Neuron (in vitro differentiated cells): Measurements from ENCODE around the gene PLD3.
"Not testable (repeated sequence)": the region's sequence is repeated elsewhere in the genome, so short reads cannot be mapped to it uniquely, and the experiment has no call there.

ENCODE experiments used
- H2AFZ ChIP-seq: one replicate; pipeline ENCODE4 v1.6.1; 2013; ENCODE audit warnings: low read depth, mild to moderate bottlenecking, inconsistent platforms, low read length, moderate library complexity
- H3K27me3 ChIP-seq: one replicate; pipeline ENCODE4 v1.6.1; 2013; ENCODE audit warnings: low read length; ENCODE audit not compliant: insufficient read depth
- H3K36me3 ChIP-seq: one replicate; pipeline ENCODE4 v1.6.1; 2013; ENCODE audit warnings: low read length; ENCODE audit not compliant: insufficient read depth
- H3K4me1 ChIP-seq: one replicate; pipeline ENCODE4 v1.6.1; 2013; ENCODE audit warnings: low read length; ENCODE audit not compliant: insufficient read depth
- H3K4me3 ChIP-seq: 2 replicates; pipeline ENCODE4 v1.5.1; 2013; ENCODE audit warnings: mild to moderate bottlenecking, low read length, moderate library complexity
- H3K9me3 ChIP-seq: one replicate; pipeline ENCODE4 v1.6.1; 2013; ENCODE audit warnings: low read length

The PLD3 gene

DNA sequence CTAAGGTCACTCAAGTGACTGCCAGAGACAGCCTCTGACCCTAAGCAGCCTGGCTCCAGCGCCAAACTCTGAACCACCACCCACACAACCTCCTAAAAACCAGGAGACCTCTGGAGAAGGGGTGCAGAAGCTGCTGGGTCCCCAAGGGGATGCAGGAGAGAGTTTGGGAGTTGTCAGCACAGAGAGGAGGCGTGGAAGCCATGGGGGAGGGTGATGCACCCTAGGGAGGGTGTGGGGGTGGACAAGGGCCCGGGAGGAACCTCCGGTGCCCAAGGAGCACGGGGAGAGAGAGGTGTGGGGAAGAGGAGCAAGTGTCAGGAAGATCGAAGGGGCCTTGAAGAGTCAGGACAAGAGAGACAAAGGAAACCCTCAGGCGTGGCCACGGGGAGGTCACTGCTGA is 43.6 kb downstream of the PLD3 start:
- H3K27me3 ChIP-seq, result no peaks in the 10 kb centered on the region
- no peaks in the 10 kb centered on the region for H3K4me1 ChIP-seq
- no peaks in the 10 kb centered on the region for H3K9me3 ChIP-seq
- H3K36me3 ChIP-seq, result no peaks in the 10 kb centered on the region
- H3K4me3 ChIP-seq, result no peak overlapping the region
- H2AFZ ChIP-seq, result no peak overlapping the region

DNA sequence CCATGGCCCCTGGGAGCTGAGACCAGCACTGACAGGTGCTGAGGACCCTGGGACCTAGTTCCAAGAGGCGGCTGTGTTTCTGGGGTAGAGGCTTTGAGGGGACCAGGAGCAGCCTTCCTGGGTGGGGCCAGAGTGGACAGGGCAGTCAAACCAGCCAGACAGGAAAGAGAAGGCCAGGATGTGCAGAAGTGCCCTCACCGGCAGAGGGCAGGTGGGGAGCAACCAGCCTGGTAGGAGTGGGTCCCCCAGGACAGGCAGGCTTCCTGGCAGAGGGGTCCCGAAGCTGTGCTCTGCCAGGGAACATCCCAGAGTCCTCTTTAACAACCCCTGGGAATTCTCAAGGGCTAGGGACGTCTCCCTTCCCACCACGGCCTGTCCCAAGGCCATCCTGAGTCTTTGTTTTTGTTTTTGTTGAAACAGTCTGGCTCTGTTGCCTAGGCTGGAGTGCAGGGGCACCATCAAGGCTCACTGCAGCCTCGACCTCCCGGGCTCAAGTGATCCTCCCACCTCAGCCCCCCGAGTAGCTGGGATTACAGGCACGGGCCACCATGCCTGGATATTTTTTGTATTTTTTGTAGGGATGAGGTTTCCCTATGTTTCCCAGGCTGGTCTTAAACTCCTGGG is 44.5 kb downstream of the PLD3 start:
- no peaks in the 10 kb centered on the region for H3K27me3 ChIP-seq
- no peak overlapping the region for H3K4me3 ChIP-seq
- no peaks in the 10 kb centered on the region for H3K9me3 ChIP-seq

DNA sequence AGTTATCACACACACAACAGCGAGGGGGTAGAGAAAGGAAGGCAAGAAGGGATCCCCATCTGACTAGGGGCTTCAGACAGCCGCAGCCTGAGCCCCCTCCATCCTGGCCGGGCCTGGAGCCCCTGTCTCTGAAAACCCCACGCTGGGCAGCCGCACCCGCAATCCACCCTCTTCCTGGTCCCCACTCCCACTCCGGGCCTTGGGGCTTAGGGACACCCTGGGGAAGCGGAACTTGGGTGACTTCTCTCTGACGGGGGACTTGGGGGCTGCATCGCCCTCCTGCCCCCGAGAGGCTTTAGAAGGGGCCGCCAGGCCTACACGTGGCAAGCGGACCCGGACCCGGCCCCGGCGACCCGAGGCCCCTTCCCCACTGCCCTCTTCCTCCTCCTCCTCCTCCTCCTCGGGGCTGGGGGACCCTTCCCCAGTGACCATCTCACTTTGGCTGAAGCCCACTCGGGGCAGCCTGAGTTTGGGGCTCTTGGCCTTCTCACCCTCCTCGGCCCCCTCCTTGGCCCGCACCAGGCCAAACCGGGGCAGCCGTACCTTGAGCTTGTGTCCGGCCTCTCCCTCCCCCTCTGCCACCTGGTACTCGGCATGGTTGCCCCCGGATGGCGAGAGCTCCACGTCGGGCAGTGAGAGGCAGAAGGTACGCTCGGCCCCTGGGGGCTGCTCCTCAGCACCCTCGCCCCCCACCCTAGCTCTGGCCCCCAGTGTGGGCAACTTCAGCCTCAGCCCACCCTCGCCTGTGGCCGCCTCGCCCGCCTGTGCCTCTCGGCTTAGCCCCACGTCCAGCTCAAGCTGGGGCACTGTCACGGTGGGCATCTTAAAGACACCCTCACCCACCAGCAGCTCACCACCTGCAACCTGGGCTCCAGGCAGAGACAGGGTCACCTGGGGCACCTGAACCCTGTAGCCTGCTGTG is 45.7 kb downstream of the PLD3 start:
- no peaks in the 10 kb centered on the region for H3K9me3 ChIP-seq
- H3K4me3 ChIP-seq, result no peak overlapping the region
- H3K27me3 ChIP-seq, result no peaks in the 10 kb centered on the region
- H3K4me1 ChIP-seq, result no peaks in the 10 kb centered on the region
- no peaks in the 10 kb centered on the region for H3K36me3 ChIP-seq
- no peak overlapping the region for H2AFZ ChIP-seq

More for the DNA sequence above, 44.5 kb downstream of the PLD3 start:
- no peaks in the 10 kb centered on the region for H3K4me1 ChIP-seq
- H3K36me3 ChIP-seq, result no peaks in the 10 kb centered on the region
- H2AFZ ChIP-seq, result no peak overlapping the region

DNA sequence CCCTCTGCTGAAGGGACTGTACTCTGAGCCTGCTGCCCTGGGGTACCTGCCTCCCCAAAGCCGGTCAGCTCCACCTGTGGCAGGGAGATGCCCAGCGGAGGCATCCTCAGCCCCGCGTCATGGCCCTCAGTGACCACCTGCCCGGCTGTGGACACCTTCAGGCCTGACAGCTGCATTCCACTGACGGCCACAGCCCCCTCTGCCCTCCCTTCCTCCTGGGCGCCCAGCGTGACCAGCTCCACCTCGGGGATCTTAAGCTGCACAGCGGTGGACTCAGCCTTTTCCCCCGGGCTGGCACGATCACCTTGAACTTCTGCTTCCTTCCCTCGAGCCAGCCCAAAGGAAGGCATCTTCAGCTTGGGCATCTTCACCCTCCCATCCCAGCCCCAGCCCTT is 46.3 kb downstream of the PLD3 start:
- H3K4me1 ChIP-seq, result no peaks in the 10 kb centered on the region
- H3K36me3 ChIP-seq, result no peaks in the 10 kb centered on the region
- no peaks in the 10 kb centered on the region for H3K9me3 ChIP-seq
- H2AFZ ChIP-seq, result no peak overlapping the region
- no peak overlapping the region for H3K4me3 ChIP-seq
- no peaks in the 10 kb centered on the region for H3K27me3 ChIP-seq

DNA sequence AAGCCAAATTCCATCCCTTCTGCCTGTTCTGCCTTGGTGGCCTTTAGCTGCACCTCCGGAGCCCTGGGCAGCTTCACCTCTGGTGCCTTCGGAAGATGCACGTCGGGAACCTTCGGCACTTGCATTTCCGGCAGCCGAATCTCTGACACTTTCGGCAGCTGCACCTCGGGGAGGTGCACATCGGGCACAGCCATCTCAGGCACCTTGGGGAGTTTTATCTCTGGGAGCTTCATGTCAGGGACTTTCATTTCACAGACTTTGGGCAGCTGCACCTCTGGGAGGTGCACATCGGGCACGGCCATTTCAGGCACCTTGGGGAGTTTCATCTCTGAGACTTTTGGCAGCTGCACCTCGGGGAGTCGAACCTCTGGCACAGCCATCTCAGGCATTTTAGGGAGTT is 47.5 kb downstream of the PLD3 start:
- H3K27me3 ChIP-seq, result no peaks in the 10 kb centered on the region
- no peaks in the 10 kb centered on the region for H3K36me3 ChIP-seq
- no peaks in the 10 kb centered on the region for H3K4me1 ChIP-seq
- no peak overlapping the region for H3K4me3 ChIP-seq
- no peak overlapping the region for H2AFZ ChIP-seq
- H3K9me3 ChIP-seq, result no peaks in the 10 kb centered on the region

DNA sequence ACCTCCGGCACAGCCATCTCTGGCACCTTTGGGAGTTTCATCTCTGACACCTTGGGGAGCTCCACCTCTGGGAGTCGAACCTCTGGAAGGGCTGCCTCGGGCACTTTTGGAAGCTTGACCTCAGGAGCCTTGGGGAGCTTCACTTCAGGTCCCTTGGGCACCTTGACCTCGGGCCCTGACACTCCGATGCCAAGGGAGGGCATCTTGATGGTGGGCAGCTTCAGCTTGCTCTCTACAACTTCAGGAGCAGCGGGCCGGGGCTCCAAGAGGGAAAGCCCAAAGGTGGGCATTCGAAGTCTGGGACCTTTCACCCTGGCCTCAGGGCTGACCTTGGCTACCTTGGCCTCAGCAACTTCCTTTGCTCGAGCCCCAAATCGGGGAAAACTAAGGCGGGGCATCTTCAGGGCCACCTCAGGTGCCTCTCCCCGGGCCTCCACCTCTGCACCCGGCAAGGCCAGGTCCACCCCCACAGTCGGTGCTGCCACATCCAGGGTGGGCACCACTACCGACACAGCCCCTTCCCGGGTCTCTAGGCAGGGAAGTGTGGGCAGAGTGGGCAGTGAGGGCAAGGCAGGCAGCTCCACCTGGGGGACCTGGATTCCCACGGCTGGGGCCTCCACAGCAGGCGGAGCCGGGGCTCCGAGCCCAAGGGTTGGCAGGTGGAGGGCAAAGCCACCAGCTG is 48.5 kb downstream of the PLD3 start:
- H2AFZ ChIP-seq, result no peak overlapping the region
- H3K4me1 ChIP-seq, result no peaks in the 10 kb centered on the region
- H3K4me3 ChIP-seq, result no peak overlapping the region
- no peaks in the 10 kb centered on the region for H3K9me3 ChIP-seq
- H3K27me3 ChIP-seq, result no peaks in the 10 kb centered on the region
- H3K36me3 ChIP-seq, result no peaks in the 10 kb centered on the region

DNA sequence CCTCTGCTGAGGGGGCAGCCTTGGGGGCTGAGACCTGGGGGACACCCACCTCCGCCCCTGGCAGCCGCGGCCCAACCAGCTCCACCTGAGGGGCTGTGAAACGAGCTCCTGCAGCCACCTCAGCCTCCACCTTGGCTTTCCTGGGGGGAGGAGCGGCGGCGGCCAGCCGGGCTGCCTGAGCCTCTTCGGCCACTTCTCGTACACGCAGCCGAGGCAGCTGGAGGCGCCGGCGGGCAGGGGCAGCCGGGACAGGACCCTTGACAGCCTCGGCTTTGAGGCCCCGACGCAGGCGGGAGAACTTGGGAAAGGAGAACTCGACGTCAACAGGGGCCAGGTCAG is 49.0 kb downstream of the PLD3 start:
- Histone ChIP-seq H2AFZ (no peak overlapping the region), H3K36me3 (no peaks in the 10 kb centered on the region), H3K27me3 (no peaks in the 10 kb centered on the region), H3K9me3 (no peaks in the 10 kb centered on the region), H3K4me1 (no peaks in the 10 kb centered on the region), H3K4me3 (no peak overlapping the region)

DNA sequence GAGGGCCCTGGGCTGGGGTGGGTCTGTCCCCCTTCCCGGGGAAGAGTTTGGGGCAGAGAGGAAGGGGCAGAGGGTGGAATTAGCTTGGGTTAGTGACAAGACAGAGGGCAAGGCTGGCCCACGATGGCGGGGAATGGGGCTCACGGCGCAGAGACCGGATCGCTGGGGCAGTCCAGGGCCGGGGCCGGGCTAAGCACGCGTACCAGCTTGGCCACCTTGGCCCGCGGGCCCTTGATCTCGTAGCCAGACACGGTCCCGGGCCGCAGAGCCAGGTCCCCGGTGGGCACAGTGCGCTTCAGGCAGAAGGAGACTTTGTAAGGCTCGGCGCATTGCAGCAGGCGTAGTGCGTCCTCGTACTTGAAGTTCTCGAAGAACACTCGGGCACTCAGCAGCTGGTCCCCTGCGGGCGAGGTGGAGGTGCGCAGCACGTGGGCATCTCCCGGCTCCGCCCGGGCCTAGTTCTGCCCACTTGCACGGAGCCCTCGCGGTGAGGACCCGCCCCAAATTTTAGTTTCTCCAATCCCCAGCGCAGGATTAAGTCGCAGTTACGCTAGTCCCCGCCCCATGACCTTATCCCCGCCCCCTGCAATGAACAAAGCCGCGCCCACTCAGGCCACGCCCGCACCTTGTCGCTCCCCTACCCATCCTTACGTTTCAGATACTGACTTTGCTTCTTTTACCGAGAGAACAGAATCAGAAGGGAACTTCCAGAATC is 50.1 kb downstream of the PLD3 start:
- no peak overlapping the region for H2AFZ ChIP-seq
- H3K9me3 ChIP-seq, result no peaks in the 10 kb centered on the region
- H3K36me3 ChIP-seq, result no peaks in the 10 kb centered on the region
- no peaks in the 10 kb centered on the region for H3K4me1 ChIP-seq
- H3K4me3 ChIP-seq, result no peak overlapping the region
- H3K27me3 ChIP-seq, result no peaks in the 10 kb centered on the region

DNA sequence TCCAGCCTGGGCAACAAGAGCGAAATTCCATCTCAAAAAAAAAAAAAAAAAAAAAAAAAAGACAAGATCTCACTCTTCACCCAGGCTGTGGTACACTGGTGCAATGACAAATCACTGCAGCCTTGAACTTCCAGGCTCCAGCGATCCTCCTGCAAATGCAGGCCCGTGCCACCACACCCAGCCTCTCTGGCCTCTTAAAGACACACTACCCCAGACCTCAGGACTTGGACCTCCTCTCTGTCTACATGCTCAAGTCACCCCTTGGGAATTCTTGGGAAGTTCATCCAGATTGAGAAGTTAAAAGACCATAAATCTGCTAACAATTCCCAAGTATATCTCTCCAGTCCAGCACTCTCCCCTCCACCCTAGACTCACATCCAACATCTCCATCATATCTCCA is 52.1 kb downstream of the PLD3 start:
- no peaks in the 10 kb centered on the region for H3K36me3 ChIP-seq
- H3K9me3 ChIP-seq, result no peaks in the 10 kb centered on the region
- H3K4me1 ChIP-seq, result peaks cover 3% of the 10 kb centered on the region
- H2AFZ ChIP-seq, result no peak overlapping the region
- no peak overlapping the region for H3K4me3 ChIP-seq
- H3K27me3 ChIP-seq, result no peaks in the 10 kb centered on the region

DNA sequence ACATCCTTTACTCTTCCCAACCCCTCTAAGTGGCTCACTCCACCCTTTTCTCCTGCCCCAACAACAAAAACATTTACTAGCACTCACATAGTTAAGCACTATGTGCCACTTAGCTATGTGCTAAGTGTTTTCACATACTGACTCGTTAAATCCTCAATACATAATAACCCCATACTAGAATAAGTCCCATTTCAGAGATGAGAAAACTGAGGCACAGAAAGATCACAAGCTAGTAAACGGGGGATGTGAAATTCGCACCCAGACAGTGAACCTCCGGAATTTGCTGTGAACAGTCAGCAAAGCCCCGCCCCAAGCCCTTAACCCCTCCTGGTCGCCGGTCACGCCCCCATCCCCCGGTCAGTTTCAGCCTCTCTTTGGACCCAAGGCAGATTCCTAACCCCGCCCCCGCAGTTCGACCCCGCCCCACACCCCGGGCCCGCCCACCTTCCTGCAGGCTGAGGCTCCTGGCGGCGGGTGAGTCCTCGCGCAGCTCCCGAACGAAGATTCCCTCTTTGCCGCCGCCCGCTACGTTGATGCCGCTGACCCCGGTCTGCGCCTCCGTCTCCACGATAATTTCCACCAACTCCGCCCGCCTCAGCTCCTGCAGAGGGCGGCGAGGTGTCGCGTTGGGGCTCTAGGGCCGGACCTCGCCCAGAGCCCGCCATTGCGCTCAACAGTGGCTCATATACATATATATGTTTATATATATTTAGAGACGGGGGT is 54.9 kb downstream of the PLD3 start:
- Histone ChIP-seq H3K9me3 (no peaks in the 10 kb centered on the region), H3K27me3 (no peaks in the 10 kb centered on the region), H3K36me3 (no peaks in the 10 kb centered on the region), H2AFZ (peak overlapping the region; percentile 51), H3K4me1 (peaks cover 3% of the 10 kb centered on the region), H3K4me3 (peak overlapping the region; percentile 53)

DNA sequence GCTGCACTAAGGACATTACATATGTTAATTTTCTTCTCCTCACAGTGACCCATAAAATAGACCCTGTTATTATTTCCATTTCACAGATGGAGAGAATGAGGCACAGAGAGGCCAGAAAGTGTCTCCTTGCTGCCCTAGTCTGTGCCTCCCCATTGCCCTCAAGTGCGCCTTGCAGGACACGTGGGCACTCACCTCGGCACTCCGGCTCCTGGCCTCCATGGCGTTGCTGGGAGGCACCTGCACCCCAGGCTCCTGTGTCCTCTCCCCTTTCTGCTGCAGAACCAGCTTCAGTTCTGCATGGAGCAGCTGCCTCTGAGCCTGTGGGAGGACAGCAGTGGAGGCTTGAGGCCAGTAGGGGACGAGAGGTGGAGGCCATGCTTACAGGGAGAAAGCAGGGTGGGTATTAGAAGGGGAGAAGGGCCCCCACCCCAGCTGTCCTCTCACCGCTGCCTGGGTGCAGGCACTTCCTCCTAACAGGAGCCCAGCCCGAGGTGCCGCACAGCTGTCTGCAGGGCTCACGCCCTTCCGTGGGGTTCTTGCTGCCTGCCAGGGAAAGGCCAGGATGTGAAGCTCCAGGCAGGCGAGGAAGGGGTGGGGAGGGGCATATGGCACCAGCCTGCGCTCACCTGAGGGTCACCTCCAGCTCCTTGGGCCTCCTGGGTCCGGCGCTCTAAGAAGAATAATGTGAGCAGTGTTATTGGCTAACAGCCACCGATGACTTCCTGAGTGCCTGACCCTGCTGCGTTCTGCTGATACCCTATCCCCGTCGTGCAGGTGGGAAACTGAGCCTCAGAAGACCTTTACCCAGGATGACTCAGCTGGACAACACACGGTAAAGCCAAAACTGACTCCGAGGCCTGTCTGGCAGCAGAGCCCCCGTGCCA is 59.5 kb downstream of the PLD3 start:
- Histone ChIP-seq H3K36me3 (no peaks in the 10 kb centered on the region), H3K9me3 (no peaks in the 10 kb centered on the region), H3K4me1 (peaks cover 14% of the 10 kb centered on the region), H2AFZ (no peak overlapping the region), H3K4me3 (no peak overlapping the region), H3K27me3 (no peaks in the 10 kb centered on the region)

DNA sequence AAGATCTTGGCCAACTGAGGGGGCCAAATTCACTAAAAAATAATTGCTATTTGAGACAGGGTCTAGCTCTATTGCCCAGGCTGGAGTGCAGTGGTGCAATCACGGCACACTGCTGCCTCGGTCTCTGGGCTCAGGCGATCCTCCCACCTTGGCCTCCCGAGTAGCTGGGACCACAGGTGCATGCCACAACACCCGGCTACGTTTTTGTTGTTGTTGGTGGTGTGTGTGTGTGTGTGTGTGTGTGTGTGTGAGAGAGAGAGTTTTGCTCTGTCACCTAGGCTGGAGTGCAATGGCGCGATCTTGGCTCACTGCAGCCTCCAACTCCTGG is 60.1 kb downstream of the PLD3 start:
- H3K4me1 ChIP-seq, result peaks cover 18% of the 10 kb centered on the region
- not testable (repeated sequence) for H3K9me3 ChIP-seq, H2AFZ ChIP-seq, H3K4me3 ChIP-seq, H3K27me3 ChIP-seq, H3K36me3 ChIP-seq
